Measurements from ENCODE around the gene CCNT1.
"Not testable (repeated sequence)": the region's sequence is repeated elsewhere in the genome, so short reads cannot be mapped to it uniquely, and the experiment has no call there.

Gene CCNT1

GRCh38 chr12:48716493-48717251 lies at the start of gene CCNT1:
CCNT1 (minus strand) TSS chr12:48716707; CDS start chr12:48716675, 32 bp downstream.
- H3K9me3 Mint-ChIP-seq = peaks cover 18 to 19% of the 10 kb centered on the region in 2 donors
- H3K27me3 Mint-ChIP-seq = peaks cover 0 to 7% of the 10 kb centered on the region in 2 donors
- peaks cover 37 to 39% of the 10 kb centered on the region in 2 donors for H3K36me3 Mint-ChIP-seq
- peak; percentile 97 for ATAC-seq (replicated peaks)
- H3K27ac Mint-ChIP-seq = peak within 1 kb of the TSS; percentile 99
- DNase-seq = peak; percentile 99
- peaks cover 15 to 35% of the 10 kb centered on the region in 2 donors for H3K4me1 Mint-ChIP-seq
- peak within 1 kb of the TSS; percentile 85 to 90 for H3K4me3 Mint-ChIP-seq

- no peak overlapping the region for H3K4me3 Mint-ChIP-seq
- no peaks in the 10 kb centered on the region for H3K27me3 Mint-ChIP-seq
- no peaks in the 10 kb centered on the region for H3K9me3 Mint-ChIP-seq
- peak overlapping the region; percentile 79 for H3K27ac Mint-ChIP-seq
- no peaks in the 10 kb centered on the region for H3K36me3 Mint-ChIP-seq
- peaks cover 6 to 12% of the 10 kb centered on the region in 2 donors for H3K4me1 Mint-ChIP-seq
- DNase-seq (no peak), ATAC-seq (replicated peaks) (peak; percentile 46 to 61)
Observed at GRCh38 chr12:48765753-48766162, 49.3 kb upstream of the CCNT1 start.

- H3K36me3 Mint-ChIP-seq = no peaks in the 10 kb centered on the region
- no peaks in the 10 kb centered on the region for H3K27me3 Mint-ChIP-seq
- DNase-seq (no peak), ATAC-seq (replicated peaks) (no peak)
- no peak overlapping the region for H3K27ac Mint-ChIP-seq
- no peak overlapping the region for H3K4me3 Mint-ChIP-seq
- peaks cover 6 to 12% of the 10 kb centered on the region in 2 donors for H3K4me1 Mint-ChIP-seq
- H3K9me3 Mint-ChIP-seq = peaks cover 0 to 1% of the 10 kb centered on the region in 2 donors
Observed at GRCh38 chr12:48764521-48764920, 48.0 kb upstream of the CCNT1 start.

- Mint-ChIP-seq H3K27me3 (no peaks in the 10 kb centered on the region), H3K4me3 (no peak overlapping the region), H3K27ac (no peak overlapping the region), H3K36me3 (no peaks in the 10 kb centered on the region), H3K9me3 (peaks cover 0 to 1% of the 10 kb centered on the region in 2 donors), H3K4me1 (no peaks in the 10 kb centered on the region)
- DNase-seq (no peak), ATAC-seq (replicated peaks) (no peak)
Observed at GRCh38 chr12:48758737-48759136, 42.2 kb upstream of the CCNT1 start.

GRCh38 chr12:48758186-48758585 lies 41.7 kb upstream of the CCNT1 start:
- ATAC-seq (replicated peaks) = no peak
- Mint-ChIP-seq H3K27ac (no peak overlapping the region), H3K36me3 (no peaks in the 10 kb centered on the region)

GRCh38 chr12:48750769-48751356 lies 34.4 kb upstream of the CCNT1 start:
- H3K9me3 Mint-ChIP-seq = no peaks in the 10 kb centered on the region
- H3K4me1 Mint-ChIP-seq = peaks cover 0 to 3% of the 10 kb centered on the region in 2 donors
- peaks cover 4 to 15% of the 10 kb centered on the region in 2 donors for H3K27me3 Mint-ChIP-seq
- DNase-seq (no peak), ATAC-seq (replicated peaks) (peak in 1 of 2 donors; percentile 57)
- H3K36me3 Mint-ChIP-seq = no peaks in the 10 kb centered on the region
- H3K4me3 Mint-ChIP-seq = no peak overlapping the region
- H3K27ac Mint-ChIP-seq = no peak overlapping the region

More at GRCh38 chr12:48758186-48758585, 41.7 kb upstream of the CCNT1 start:
- no peak for DNase-seq
- no peaks in the 10 kb centered on the region for H3K4me1 Mint-ChIP-seq
- H3K4me3 Mint-ChIP-seq = no peak overlapping the region
- peaks cover 4% of the 10 kb centered on the region in 2 donors for H3K27me3 Mint-ChIP-seq
- peaks cover 0 to 1% of the 10 kb centered on the region in 2 donors for H3K9me3 Mint-ChIP-seq

GRCh38 chr12:48750215-48750614 lies 33.7 kb upstream of the CCNT1 start:
- DNase-seq (no peak), ATAC-seq (replicated peaks) (no peak)
- H3K4me1 Mint-ChIP-seq = peaks cover 0 to 3% of the 10 kb centered on the region in 2 donors
- no peak overlapping the region for H3K27ac Mint-ChIP-seq
- H3K9me3 Mint-ChIP-seq = no peaks in the 10 kb centered on the region
- H3K36me3 Mint-ChIP-seq = no peaks in the 10 kb centered on the region
- H3K4me3 Mint-ChIP-seq = no peak overlapping the region
- peaks cover 4 to 15% of the 10 kb centered on the region in 2 donors for H3K27me3 Mint-ChIP-seq

GRCh38 chr12:48744251-48745008 lies 27.9 kb upstream of the CCNT1 start:
- H3K27ac Mint-ChIP-seq = no peak overlapping the region
- H3K27me3 Mint-ChIP-seq = peaks cover 2 to 23% of the 10 kb centered on the region in 2 donors
- no peaks in the 10 kb centered on the region for H3K4me1 Mint-ChIP-seq
- DNase-seq (no peak), ATAC-seq (replicated peaks) (no peak)
- no peak overlapping the region for H3K4me3 Mint-ChIP-seq
- H3K9me3 Mint-ChIP-seq = no peaks in the 10 kb centered on the region
- H3K36me3 Mint-ChIP-seq = no peaks in the 10 kb centered on the region

GRCh38 chr12:48739618-48740269 lies 23.2 kb upstream of the CCNT1 start:
- Mint-ChIP-seq H3K9me3 (no peaks in the 10 kb centered on the region), H3K4me1 (no peaks in the 10 kb centered on the region), H3K4me3 (no peak overlapping the region), H3K27ac (no peak overlapping the region), H3K36me3 (no peaks in the 10 kb centered on the region), H3K27me3 (peaks cover 11 to 33% of the 10 kb centered on the region in 2 donors)
- no peak for DNase-seq
- no peak for ATAC-seq (replicated peaks)

GRCh38 chr12:48736456-48736855 lies 19.9 kb upstream of the CCNT1 start:
- H3K27me3 Mint-ChIP-seq = peaks cover 11 to 33% of the 10 kb centered on the region in 2 donors
- H3K4me1 Mint-ChIP-seq = no peaks in the 10 kb centered on the region
- H3K36me3 Mint-ChIP-seq = no peaks in the 10 kb centered on the region
- H3K4me3 Mint-ChIP-seq = no peak overlapping the region
- no peak overlapping the region for H3K27ac Mint-ChIP-seq
- H3K9me3 Mint-ChIP-seq = no peaks in the 10 kb centered on the region
- DNase-seq (no peak), ATAC-seq (replicated peaks) (no peak)

GRCh38 chr12:48728807-48729206 lies 12.3 kb upstream of the CCNT1 start:
- Mint-ChIP-seq H3K27ac (no peak overlapping the region), H3K27me3 (peaks cover 12 to 13% of the 10 kb centered on the region in 2 donors), H3K4me3 (no peak overlapping the region), H3K4me1 (no peaks in the 10 kb centered on the region), H3K9me3 (no peaks in the 10 kb centered on the region), H3K36me3 (no peaks in the 10 kb centered on the region)
- ATAC-seq (replicated peaks) = no peak
- no peak for DNase-seq

GRCh38 chr12:48720737-48721136 lies 4.2 kb upstream of the CCNT1 start:
- H3K27me3 Mint-ChIP-seq = peaks cover 3 to 16% of the 10 kb centered on the region in 2 donors
- not testable (repeated sequence) for DNase-seq; H3K4me3 Mint-ChIP-seq; ATAC-seq (replicated peaks); H3K27ac Mint-ChIP-seq
- peaks cover 21 to 23% of the 10 kb centered on the region in 2 donors for H3K36me3 Mint-ChIP-seq
- H3K4me1 Mint-ChIP-seq = peaks cover 4 to 16% of the 10 kb centered on the region in 2 donors
- H3K9me3 Mint-ChIP-seq = peaks cover 18 to 19% of the 10 kb centered on the region in 2 donors

- not testable (repeated sequence) for H3K27ac Mint-ChIP-seq; DNase-seq; ATAC-seq (replicated peaks); H3K4me3 Mint-ChIP-seq
- peaks cover 4 to 18% of the 10 kb centered on the region in 2 donors for H3K4me1 Mint-ChIP-seq
- H3K36me3 Mint-ChIP-seq = peaks cover 21 to 23% of the 10 kb centered on the region in 2 donors
- H3K27me3 Mint-ChIP-seq = peaks cover 0 to 14% of the 10 kb centered on the region in 2 donors
- H3K9me3 Mint-ChIP-seq = peaks cover 18 to 19% of the 10 kb centered on the region in 2 donors
Observed at GRCh38 chr12:48720171-48720570, 3.7 kb upstream of the CCNT1 start.

GRCh38 chr12:48719002-48719401 lies 2.5 kb upstream of the CCNT1 start:
- not testable (repeated sequence) for ATAC-seq (replicated peaks); H3K4me3 Mint-ChIP-seq; DNase-seq; H3K27ac Mint-ChIP-seq
- H3K9me3 Mint-ChIP-seq = peaks cover 18 to 19% of the 10 kb centered on the region in 2 donors
- peaks cover 0 to 14% of the 10 kb centered on the region in 2 donors for H3K27me3 Mint-ChIP-seq
- peaks cover 9 to 25% of the 10 kb centered on the region in 2 donors for H3K4me1 Mint-ChIP-seq
- peaks cover 26 to 28% of the 10 kb centered on the region in 2 donors for H3K36me3 Mint-ChIP-seq

All from stimulated activated naive B cell treated with anti-CD40 and anti-IgM and Interleukin-4, amounts not matched to agents 10 μg/mL and 1 μg/mL and 100 μg/mL, for 72 hours (primary cell).